ENCODE data around the gene FKBP8.

GRCh38 chr19:18503971-18504885, 39.1 kb downstream of the FKBP8 start:
- TF ChIP-seq CTCF (IDR thresholded peaks at IDR 0.05; ENCODE audit: low read depth, low read length): no peak
- no peak for TF ChIP-seq EZH2phosphoT487 (IDR thresholded peaks at IDR 0.05; ENCODE audit: low read depth)
